ENCODE measurements around the gene ART4.

DNA sequence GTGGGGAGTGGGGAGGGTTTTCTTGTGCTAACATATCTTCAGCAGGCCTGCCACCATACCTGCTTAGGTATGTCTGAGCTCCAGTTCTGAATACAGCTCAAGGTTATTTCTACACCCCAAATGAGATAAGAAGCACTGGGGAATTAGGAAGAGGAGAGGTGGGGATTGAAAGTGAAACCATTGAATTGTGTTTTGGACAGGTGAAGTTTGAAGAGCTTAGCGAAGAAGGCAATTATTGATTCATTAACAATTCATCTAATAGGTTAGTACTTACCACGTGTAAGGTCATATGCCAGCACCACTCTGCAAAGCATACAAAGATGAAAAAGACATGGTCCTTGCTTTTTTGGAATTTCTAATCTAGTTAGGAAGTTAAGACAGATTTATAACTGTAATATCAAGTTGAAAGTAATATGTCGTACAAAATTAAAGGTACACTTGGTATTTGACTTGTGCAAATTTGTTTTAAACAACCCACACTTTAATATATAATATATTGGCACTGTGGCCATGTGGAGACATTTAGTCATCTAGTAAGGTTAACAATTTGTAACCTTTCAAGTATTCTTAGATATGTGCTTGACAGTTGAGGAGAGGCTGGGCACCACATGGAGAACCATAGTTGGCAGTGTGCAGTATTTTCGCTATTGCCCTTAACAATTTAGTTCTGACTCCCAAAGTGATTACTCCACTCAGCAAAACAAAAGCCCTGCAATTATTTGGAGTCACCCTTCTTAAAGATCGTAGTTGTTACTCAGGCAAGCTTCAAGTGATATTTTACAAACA lies 33.0 kb downstream of the ART4 start:
- no peak for TF ChIP-seq POLR2AphosphoS5 (IDR thresholded peaks at IDR 0.05; ENCODE audit: low read depth)
- TF ChIP-seq, protein P1, sequence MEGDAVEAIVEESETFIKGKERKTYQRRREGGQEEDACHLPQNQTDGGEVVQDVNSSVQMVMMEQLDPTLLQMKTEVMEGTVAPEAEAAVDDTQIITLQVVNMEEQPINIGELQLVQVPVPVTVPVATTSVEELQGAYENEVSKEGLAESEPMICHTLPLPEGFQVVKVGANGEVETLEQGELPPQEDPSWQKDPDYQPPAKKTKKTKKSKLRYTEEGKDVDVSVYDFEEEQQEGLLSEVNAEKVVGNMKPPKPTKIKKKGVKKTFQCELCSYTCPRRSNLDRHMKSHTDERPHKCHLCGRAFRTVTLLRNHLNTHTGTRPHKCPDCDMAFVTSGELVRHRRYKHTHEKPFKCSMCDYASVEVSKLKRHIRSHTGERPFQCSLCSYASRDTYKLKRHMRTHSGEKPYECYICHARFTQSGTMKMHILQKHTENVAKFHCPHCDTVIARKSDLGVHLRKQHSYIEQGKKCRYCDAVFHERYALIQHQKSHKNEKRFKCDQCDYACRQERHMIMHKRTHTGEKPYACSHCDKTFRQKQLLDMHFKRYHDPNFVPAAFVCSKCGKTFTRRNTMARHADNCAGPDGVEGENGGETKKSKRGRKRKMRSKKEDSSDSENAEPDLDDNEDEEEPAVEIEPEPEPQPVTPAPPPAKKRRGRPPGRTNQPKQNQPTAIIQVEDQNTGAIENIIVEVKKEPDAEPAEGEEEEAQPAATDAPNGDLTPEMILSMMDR (IDR thresholded peaks at IDR 0.05; ENCODE audit: insufficient read depth, low read length), result no peak
